SK-N-SH (cell line): ENCODE data around the gene IL18BP. TPM values are rescaled to one million over a fixed set of nuclear protein-coding genes. Genes with fewer than 3 reads are reported as not detected.

Experiments
- CTCF ChIA-PET: fragments of 300-600, 350-600 bp; formaldehyde crosslinking; extraction: SDS; loops from one replicate; lab custom pipeline; 2021; lab: Yijun Ruan, JAX
- POLR2A ChIA-PET: fragments of 350-600 bp; sonication (Branson Sonifier 250); formaldehyde crosslinking; extraction: SDS; loops from one replicate; lab custom pipeline; 2020; ENCODE audit warnings: antibody characterized with exemption, inconsistent platforms; lab: Yijun Ruan, JAX
- DNase-seq: peaks from one replicate; pipeline ENCODE4 v3.0.0; 2012
- H2AFZ ChIP-seq: fragments of 200-600 bp; sonication (generic); 2 replicates; pipeline ENCODE4 v1.8.1; 2016; ENCODE audit warnings: antibody characterized with exemption, mild to moderate bottlenecking, low read depth
- H3F3A ChIP-seq: fragments of 200-600 bp; sonication (generic); replicated peaks from 2 replicates; pipeline ENCODE3; 2016; ENCODE audit warnings: antibody characterized with exemption, mild to moderate bottlenecking; ENCODE audit not compliant: insufficient read depth
- H3K27ac ChIP-seq, 2 experiments: fragments of 200-500 bp in 1 of 2; fragments of 200-600 bp in 1 of 2; sonication (Bioruptor generic) in 1 of 2; sonication (generic), shearing (Covaris generic) in 1 of 2; 2 replicates each; pipeline versions ENCODE4 v1.5.1 to v1.6.1; 2014 to 2016; ENCODE audit warnings: low read depth in 2 of 2, inconsistent platforms in 1 of 2, low read length in 1 of 2, mild to moderate bottlenecking in 1 of 2, mixed read lengths in 1 of 2
- H3K27me3 ChIP-seq: fragments of 200-600 bp; sonication (generic), shearing (Covaris generic); 2 replicates; pipeline ENCODE4 v1.6.1; 2016; ENCODE audit warnings: mixed run types; ENCODE audit not compliant: insufficient read depth
- H3K36me3 ChIP-seq, 2 experiments: fragments of 200-500 bp in 1 of 2; fragments of 200-600 bp in 1 of 2; sonication (Bioruptor generic) in 1 of 2; sonication (generic) in 1 of 2; replicated peaks in 1 of 2; 2 replicates each; pipeline versions ENCODE3 to v1.5.1; 2014 to 2016; ENCODE audit warnings: low read length in 1 of 2, mild to moderate bottlenecking in 1 of 2; ENCODE audit not compliant: insufficient read depth in 2 of 2, control insufficient read depth in 1 of 2
- H3K4me1 ChIP-seq, 2 experiments: fragments of 200-500 bp in 1 of 2; fragments of 200-600 bp in 1 of 2; sonication (Bioruptor generic) in 1 of 2; sonication (generic), shearing (Covaris generic) in 1 of 2; 2 replicates each; pipeline versions ENCODE4 v1.5.1 to v1.6.1; 2014 to 2016; ENCODE audit warnings: low read depth in 1 of 2, low read length in 1 of 2, mixed run types in 1 of 2; ENCODE audit not compliant: insufficient read depth in 2 of 2, control insufficient read depth in 1 of 2
- H3K4me2 ChIP-seq: fragments of 200-600 bp; sonication (generic), shearing (Covaris generic); 2 replicates; pipeline ENCODE4 v1.6.1; 2017; ENCODE audit warnings: mixed run types
- H3K4me3 ChIP-seq, 2 experiments: fragments of 200-500 bp in 1 of 2; fragments of 200-600 bp in 1 of 2; sonication (Bioruptor generic) in 1 of 2; sonication (generic), shearing (Covaris generic) in 1 of 2; 2 replicates each; pipeline versions ENCODE4 v1.5.1 to v1.8.1; 2014 to 2016; ENCODE audit warnings: low read depth in 2 of 2, inconsistent platforms in 1 of 2, low read length in 1 of 2, mild to moderate bottlenecking in 1 of 2, mixed read lengths in 1 of 2, moderate library complexity in 1 of 2
- H3K79me2 ChIP-seq: fragments of 200-600 bp; sonication (generic); 2 replicates; pipeline ENCODE4 v1.8.1; 2017; ENCODE audit warnings: mild to moderate bottlenecking; ENCODE audit not compliant: insufficient read depth
- H3K9ac ChIP-seq: fragments of 200-600 bp; sonication (generic); 2 replicates; pipeline ENCODE4 v1.6.1; 2017; ENCODE audit warnings: mixed run types
- H3K9me2 ChIP-seq: fragments of 200-600 bp; sonication (generic); 2 replicates; pipeline ENCODE4 v1.6.1; 2017; ENCODE audit warnings: mixed run types
- H3K9me3 ChIP-seq: fragments of 200-600 bp; sonication (generic); 2 replicates; pipeline ENCODE4 v1.6.1; 2017; ENCODE audit warnings: mixed run types, mild to moderate bottlenecking, moderate library complexity
- H4K20me1 ChIP-seq: fragments of 200-600 bp; sonication (generic); 2 replicates; pipeline ENCODE4 v1.6.1; 2017; ENCODE audit warnings: mild to moderate bottlenecking, mixed run types; ENCODE audit not compliant: insufficient read depth
- CHD2 ChIP-seq: fragments of 150-350 bp; IDR thresholded peaks from 2 replicates; pipeline ENCODE4 v1.6.1; 2018; ENCODE audit warnings: low read length; ENCODE audit not compliant: partially characterized antibody
- EP300 ChIP-seq, 2 experiments: IDR thresholded peaks; 2 replicates each; pipeline versions ENCODE4 v1.4.0 to v1.6.1; 2012; ENCODE audit warnings: borderline replicate concordance in 1 of 2, low read depth in 1 of 2, low read length in 1 of 2
- EZH2phosphoT487 ChIP-seq: fragments of 200-600 bp; sonication (generic); IDR thresholded peaks from 2 replicates; pipeline ENCODE4 v1.6.1; 2017; ENCODE audit warnings: low read depth, mixed run types, mild to moderate bottlenecking, antibody characterized with exemption, moderate library complexity, borderline replicate concordance
- FOSL2 ChIP-seq: IDR thresholded peaks from 2 replicates; pipeline ENCODE4 v1.4.0; 2012; ENCODE audit warnings: low read depth, mild to moderate bottlenecking, moderate library complexity, borderline replicate concordance
- FOXJ3 ChIP-seq: sonication (generic); formaldehyde crosslinking; IDR thresholded peaks from 2 replicates; pipeline ENCODE4 v1.5.1; 2020; ENCODE audit warnings: mild to moderate bottlenecking, missing genetic modification reagents
- FOXM1 ChIP-seq: IDR thresholded peaks from 2 replicates; pipeline ENCODE4 v1.4.0; 2012; ENCODE audit warnings: low read depth, mild to moderate bottlenecking
- IRF3 ChIP-seq: fragments of 150-350 bp; IDR thresholded peaks from 2 replicates; pipeline ENCODE4 v1.6.1; 2016; ENCODE audit warnings: mild to moderate bottlenecking, low read depth, low read length
- JUND ChIP-seq: IDR thresholded peaks from 2 replicates; pipeline ENCODE4 v1.4.0; 2012
- MXI1 ChIP-seq: IDR thresholded peaks from 2 replicates; pipeline ENCODE4 v1.6.1; 2012; ENCODE audit warnings: mild to moderate bottlenecking, low read depth, low read length, improper control_type of control experiment
- NFIC ChIP-seq: IDR thresholded peaks from 2 replicates; pipeline ENCODE4 v1.4.0; 2012; ENCODE audit warnings: borderline replicate concordance
- NRF1 ChIP-seq: IDR thresholded peaks from 2 replicates; pipeline ENCODE4 v1.6.1; 2012; ENCODE audit warnings: low read depth, mild to moderate bottlenecking, low read length
- RAD21 ChIP-seq: IDR thresholded peaks from 2 replicates; pipeline ENCODE4 v1.6.1; 2012; ENCODE audit warnings: mild to moderate bottlenecking, low read length
- REST ChIP-seq: IDR thresholded peaks from 2 replicates; pipeline ENCODE4 v1.6.1; 2012; ENCODE audit warnings: mild to moderate bottlenecking, low read depth, low read length, moderate library complexity
- RFX5 ChIP-seq: IDR thresholded peaks from 2 replicates; pipeline ENCODE4 v1.6.1; 2012; ENCODE audit warnings: mild to moderate bottlenecking, improper control_type of control experiment, low read length
- RXRA ChIP-seq: IDR thresholded peaks from 2 replicates; pipeline ENCODE4 v1.4.0; 2012; ENCODE audit warnings: low read depth, mild to moderate bottlenecking, borderline replicate concordance
- SIN3A ChIP-seq: IDR thresholded peaks from 2 replicates; pipeline ENCODE4 v1.6.1; 2012; ENCODE audit warnings: low read depth, mild to moderate bottlenecking, low read length, moderate library complexity, borderline replicate concordance
- SMC3 ChIP-seq: IDR thresholded peaks from 2 replicates; pipeline ENCODE4 v1.6.1; 2012; ENCODE audit warnings: low read depth, low read length, improper control_type of control experiment
- YY1 ChIP-seq: IDR thresholded peaks from 2 replicates; pipeline ENCODE4 v1.4.0; 2012; ENCODE audit warnings: low read depth, mild to moderate bottlenecking
- WGBS: methylation state at CpG from one replicate; pipeline ENCODE4 v1.1.6; 2017; ENCODE audit warnings: low lambda C conversion rate; 5-methylcytosine and 5-hydroxymethylcytosine counted together
- polyA plus RNA-seq, 3 experiments: library from polyadenylated mRNA; depleted of rRNA; stranded (reverse); fragments of >200 nt; gene quantifications; 2 replicates each; pipeline ENCODE4 v1.2.3, GENCODE V29; 2012
- TF ChIP-seq, protein P1 (sequence below): fragments of 150-350 bp; IDR thresholded peaks from 2 replicates; pipeline ENCODE4 v1.6.1; 2017; ENCODE audit warnings: antibody characterized with exemption, low read length, low read depth, borderline replicate concordance

The IL18BP gene
- polyA plus RNA-seq, 1 of the 3 experiments (the other 2 are of a cell fraction): 5.0 TPM

DNA sequence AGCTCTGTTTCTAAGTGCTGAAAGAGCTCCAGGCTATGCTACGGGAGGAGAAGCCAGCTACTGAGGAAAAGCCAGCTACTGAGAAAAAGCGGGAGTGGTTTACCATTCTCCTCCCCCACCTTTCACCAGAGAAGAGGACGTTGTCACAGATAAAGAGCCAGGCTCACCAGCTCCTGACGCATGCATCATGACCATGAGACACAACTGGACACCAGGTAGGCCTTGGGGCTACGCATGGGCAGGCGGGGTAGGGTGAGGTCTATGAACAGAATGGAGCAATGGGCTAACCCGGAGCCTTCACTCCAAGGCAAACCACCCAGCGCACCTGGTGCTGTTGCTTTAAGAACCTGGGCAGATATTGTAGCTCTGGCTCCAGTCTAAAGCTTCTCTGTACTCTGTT lies 1.1 kb downstream of the IL18BP start:
- H3K4me1 ChIP-seq: peaks cover 0 to 10% of the 10 kb centered on the region in 2 experiments; a peak in 1 of 4 replicates
- peaks cover 3 to 57% of the 10 kb centered on the region in 2 experiments for H3K36me3 ChIP-seq
- no peak overlapping the region for H2AFZ ChIP-seq
- H3K27me3 ChIP-seq: no peaks in the 10 kb centered on the region
- H4K20me1 ChIP-seq: peaks cover 7% of the 10 kb centered on the region
- no peak for DNase-seq
- H3K4me2 ChIP-seq: 0 out of 2 replicates have a peak overlapping the region, but pooled peaks have one; percentile 30
- ChIA-PET CTCF (interaction anchor here (0.6 to 4.2 kb wide), 8 partner anchors 10 to 472 kb away, joined by 3 to 26 read pairs (median 4); no protein-coding TSS in a partner anchor), POLR2A (interaction anchor here (0.7 to 1.0 kb wide), 3 partner anchors 9 to 39 kb away, joined by 3 to 4 read pairs (median 3); no protein-coding TSS in a partner anchor)
- no peak overlapping the region for H3K4me3 ChIP-seq
- no peaks in the 10 kb centered on the region for H3K9me3 ChIP-seq
- WGBS: 94% methylated on average over 8 of the region's 8 CpGs
- no peaks in the 10 kb centered on the region for H3K9me2 ChIP-seq
- H3F3A ChIP-seq: peaks cover 24% of the 10 kb centered on the region
- no peak overlapping the region for H3K9ac ChIP-seq
- no peaks in the 10 kb centered on the region for H3K79me2 ChIP-seq
- peak overlapping the region in 1 of 2 experiments; percentile 12; a peak in 1 of 4 replicates for H3K27ac ChIP-seq
- TF ChIP-seq RXRA (no peak), RFX5 (no peak), RAD21 (no peak), FOXJ3 (CRISPR knock-in tag) (no peak), NFIC (no peak), EZH2phosphoT487 (no peak)
- TF ChIP-seq, protein P1, sequence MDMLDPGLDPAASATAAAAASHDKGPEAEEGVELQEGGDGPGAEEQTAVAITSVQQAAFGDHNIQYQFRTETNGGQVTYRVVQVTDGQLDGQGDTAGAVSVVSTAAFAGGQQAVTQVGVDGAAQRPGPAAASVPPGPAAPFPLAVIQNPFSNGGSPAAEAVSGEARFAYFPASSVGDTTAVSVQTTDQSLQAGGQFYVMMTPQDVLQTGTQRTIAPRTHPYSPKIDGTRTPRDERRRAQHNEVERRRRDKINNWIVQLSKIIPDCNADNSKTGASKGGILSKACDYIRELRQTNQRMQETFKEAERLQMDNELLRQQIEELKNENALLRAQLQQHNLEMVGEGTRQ: no peak

DNA sequence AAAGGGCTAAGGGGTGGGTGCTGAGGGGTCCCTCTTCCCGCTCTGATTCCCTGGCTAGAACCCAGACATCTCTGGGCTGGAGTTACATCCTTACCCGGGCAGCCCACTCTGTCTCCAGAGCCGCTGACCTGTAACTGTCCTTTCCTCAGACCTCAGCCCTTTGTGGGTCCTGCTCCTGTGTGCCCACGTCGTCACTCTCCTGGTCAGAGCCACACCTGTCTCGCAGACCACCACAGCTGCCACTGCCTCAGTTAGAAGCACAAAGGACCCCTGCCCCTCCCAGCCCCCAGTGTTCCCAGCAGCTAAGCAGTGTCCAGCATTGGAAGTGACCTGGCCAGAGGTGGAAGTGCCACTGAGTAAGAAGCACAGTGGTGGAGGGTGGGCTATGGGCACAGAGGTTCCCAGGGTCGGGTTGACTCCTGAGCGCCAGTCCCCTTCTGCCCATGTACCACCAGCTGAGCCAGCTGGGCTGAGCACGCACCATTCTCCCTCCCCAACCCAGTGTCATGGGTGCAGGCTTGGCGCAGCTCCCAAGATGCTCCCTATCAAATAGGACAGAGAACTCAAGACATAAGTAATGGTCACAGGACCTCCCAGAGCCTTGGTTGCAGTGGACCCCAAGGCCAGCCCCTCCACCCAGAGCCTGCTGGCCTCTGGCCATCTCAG lies 1.6 kb downstream of the IL18BP start:
- Histone ChIP-seq H3K79me2 (no peaks in the 10 kb centered on the region), H3F3A (peaks cover 30% of the 10 kb centered on the region), H3K9ac (no peak overlapping the region), H3K9me3 (no peaks in the 10 kb centered on the region), H3K4me2 (no peak overlapping the region), H3K27ac (no peak overlapping the region), H4K20me1 (peaks cover 12% of the 10 kb centered on the region), H3K36me3 (peaks cover 7 to 62% of the 10 kb centered on the region in 2 experiments), H3K4me3 (no peak overlapping the region), H3K9me2 (no peaks in the 10 kb centered on the region), H3K27me3 (no peaks in the 10 kb centered on the region), H3K4me1 (peaks cover 0 to 10% of the 10 kb centered on the region in 2 experiments; a peak in 1 of 4 replicates), H2AFZ (no peak overlapping the region)
- CTCF ChIA-PET: interaction anchor here (0.8 to 4.2 kb wide), 9 partner anchors 10 to 431 kb away, joined by 3 to 26 read pairs (median 5); no protein-coding TSS in a partner anchor
- no peak for DNase-seq
- 96% methylated on average over 4 of the region's 10 CpGs for WGBS
- POLR2A ChIA-PET: interaction anchor here (0.7 to 1.0 kb wide), 3 partner anchors 8 to 38 kb away, joined by 3 to 4 read pairs (median 3); no protein-coding TSS in a partner anchor
- TF ChIP-seq JUND (no peak), FOSL2 (no peak), RAD21 (no peak), SIN3A (no peak), NFIC (no peak), REST (no peak), EP300 (IDR thresholded peaks at IDR 0.05; ENCODE audit: borderline replicate concordance in 1 of 2, low read depth in 1 of 2, low read length in 1 of 2) (no peak), MXI1 (no peak), NRF1 (no peak), FOXM1 (no peak), IRF3 (no peak), CHD2 (no peak), SMC3 (no peak), YY1 (no peak)
